Neural cell (in vitro differentiated cells): ENCODE measurements around the gene MXRA8. TPM values are rescaled to one million over a fixed set of nuclear protein-coding genes. Genes with fewer than 3 reads are reported as not detected.

Source experiments
- H2AFZ ChIP-seq: fragments of 200-600, 300-800 bp; sonication (generic), shearing (Covaris generic); 2 replicates; pipeline ENCODE4 v1.6.0; 2014; ENCODE audit warnings: low read depth, mild to moderate bottlenecking, antibody characterized with exemption, low read length, moderate library complexity
- H3F3A ChIP-seq: fragments of 200-600 bp; shearing (Covaris generic); 2 replicates; pipeline ENCODE4 v1.6.1; 2016; ENCODE audit warnings: mild to moderate bottlenecking, moderate library complexity, mixed read lengths, antibody characterized with exemption, low read length; ENCODE audit not compliant: insufficient read depth, poor library complexity, severe bottlenecking
- H3K27ac ChIP-seq: fragments of 200-600, 300-800 bp; sonication (generic), shearing (Covaris generic); 2 replicates; pipeline ENCODE4 v1.5.1; 2014; ENCODE audit warnings: mild to moderate bottlenecking, low read length, moderate library complexity
- H3K27me3 ChIP-seq: fragments of 300-800, 200-600 bp; sonication (generic), shearing (Covaris generic); 2 replicates; pipeline ENCODE4 v1.6.0; 2014; ENCODE audit warnings: mild to moderate bottlenecking, low read depth, low read length, moderate library complexity; ENCODE audit not compliant: insufficient read depth
- H3K36me3 ChIP-seq: fragments of 300-800, 200-600 bp; sonication (generic), shearing (Covaris generic); 2 replicates; pipeline ENCODE4 v1.5.1; 2014; ENCODE audit warnings: mild to moderate bottlenecking, antibody characterized with exemption, low read length, moderate library complexity; ENCODE audit not compliant: insufficient read depth
- H3K4me2 ChIP-seq: fragments of 300-800, 200-600 bp; sonication (generic), shearing (Covaris generic); 2 replicates; pipeline ENCODE4 v1.6.0; 2014; ENCODE audit warnings: mild to moderate bottlenecking, low read length
- H3K4me3 ChIP-seq: fragments of 300-800, 200-600 bp; sonication (generic), shearing (Covaris generic); 2 replicates; pipeline ENCODE4 v1.5.1; 2014; ENCODE audit warnings: mild to moderate bottlenecking, low read length, moderate library complexity
- H3K79me2 ChIP-seq: fragments of 200-600 bp; shearing (Covaris generic); replicated peaks from 2 replicates; pipeline ENCODE4 v1.6.0; 2014; ENCODE audit warnings: mild to moderate bottlenecking, low read length, moderate library complexity; ENCODE audit not compliant: insufficient read depth
- H3K9ac ChIP-seq: fragments of 300-800, 200-600 bp; sonication (generic), shearing (Covaris generic); 2 replicates; pipeline ENCODE4 v1.6.1; 2016; ENCODE audit warnings: mild to moderate bottlenecking, low read length, mixed read lengths
- H3K9me2 ChIP-seq: fragments of 200-600 bp; shearing (Covaris generic); 2 replicates; pipeline ENCODE4 v1.6.1; 2016; ENCODE audit warnings: mild to moderate bottlenecking, low read length, mixed read lengths; ENCODE audit not compliant: insufficient read depth
- H3K9me3 ChIP-seq: fragments of 200-600, 300-800 bp; sonication (generic), shearing (Covaris generic); 2 replicates; pipeline ENCODE4 v1.6.1; 2016; ENCODE audit warnings: mild to moderate bottlenecking, mixed run types, low read length, moderate library complexity, mixed read lengths
- H4K20me1 ChIP-seq: fragments of 200-600 bp; shearing (Covaris generic); 2 replicates; pipeline ENCODE4 v1.6.1; 2016; ENCODE audit warnings: mild to moderate bottlenecking, mixed run types; ENCODE audit not compliant: insufficient read depth
- CTCF ChIP-seq: fragments of 450-650 bp; IDR thresholded peaks from 2 replicates; pipeline ENCODE4 v1.5.1; 2014; ENCODE audit warnings: antibody characterized with exemption, mild to moderate bottlenecking, moderate library complexity; ENCODE audit not compliant: poor library complexity, severe bottlenecking
- EP300 ChIP-seq: fragments of 450-650 bp; conservative IDR thresholded peaks from 2 replicates; pipeline ENCODE4 v1.6.1; 2014; ENCODE audit warnings: antibody characterized with exemption, mild to moderate bottlenecking, moderate library complexity; ENCODE audit not compliant: poor library complexity, severe bottlenecking
- EZH2 ChIP-seq: fragments of 200-600, 300-800 bp; shearing (Covaris generic), sonication (generic); IDR thresholded peaks from 2 replicates; pipeline ENCODE4 v1.6.1; 2014; ENCODE audit warnings: antibody characterized with exemption, low read length, borderline replicate concordance, mild to moderate bottlenecking; ENCODE audit not compliant: insufficient read depth, poor library complexity, severe bottlenecking
- MXI1 ChIP-seq: fragments of 450-650 bp; conservative IDR thresholded peaks from 2 replicates; pipeline ENCODE4 v1.6.1; 2014; ENCODE audit warnings: antibody characterized with exemption, mild to moderate bottlenecking; ENCODE audit not compliant: poor library complexity, severe bottlenecking
- POLR2AphosphoS5 ChIP-seq: IDR thresholded peaks from 2 replicates; pipeline ENCODE4 v1.6.1; 2012
- RAD21 ChIP-seq: fragments of 450-650 bp; conservative IDR thresholded peaks from 2 replicates; pipeline ENCODE4 v1.6.1; 2014; ENCODE audit warnings: antibody characterized with exemption, mild to moderate bottlenecking, moderate library complexity
- REST ChIP-seq: IDR thresholded peaks from 2 replicates; pipeline ENCODE4 v1.6.1; 2012; ENCODE audit warnings: borderline replicate concordance
- SMC3 ChIP-seq: fragments of 450-650 bp; conservative IDR thresholded peaks from 2 replicates; pipeline ENCODE4 v1.6.1; 2014; ENCODE audit warnings: antibody characterized with exemption, mild to moderate bottlenecking, moderate library complexity; ENCODE audit not compliant: poor library complexity
- TAF1 ChIP-seq: IDR thresholded peaks from 2 replicates; pipeline ENCODE4 v1.6.1; 2012; ENCODE audit warnings: low read depth
- polyA plus RNA-seq: library from polyadenylated mRNA; depleted of rRNA; stranded (reverse); fragments of >200 nt; gene quantifications from 2 replicates; pipeline ENCODE4 v1.2.3, GENCODE V29; 2014

Gene MXRA8
- polyA plus RNA-seq, 1 donor from 2014 or later: 1.7 TPM

GRCh38 chr1:1332031-1332755 is 26.2 kb downstream of the MXRA8 start:
- Histone ChIP-seq H3K9me2 (no peaks in the 10 kb centered on the region), H2AFZ (no peak overlapping the region), H3K36me3 (no peaks in the 10 kb centered on the region), H3K27me3 (no peaks in the 10 kb centered on the region), H3K4me2 (no peak overlapping the region), H4K20me1 (no peaks in the 10 kb centered on the region), H3K4me3 (no peak overlapping the region), H3K9me3 (no peaks in the 10 kb centered on the region), H3F3A (no peaks in the 10 kb centered on the region), H3K27ac (no peak overlapping the region), H3K9ac (no peak overlapping the region), H3K79me2 (no peaks in the 10 kb centered on the region)
- TF ChIP-seq EP300 (no peak), CTCF (no peak), SMC3 (no peak)

- no peak within 1 kb of the TSS for H3K9ac ChIP-seq
- H4K20me1 ChIP-seq: no peaks in the 10 kb centered on the region
- no peaks in the 10 kb centered on the region for H3F3A ChIP-seq
- no peak within 1 kb of the TSS for H2AFZ ChIP-seq
- H3K4me2 ChIP-seq: no peak within 1 kb of the TSS
- H3K27me3 ChIP-seq: no peaks in the 10 kb centered on the region
- H3K9me3 ChIP-seq: no peaks in the 10 kb centered on the region
- TF ChIP-seq TAF1: no peak
- no peak for TF ChIP-seq EP300
- TF ChIP-seq EZH2: no peak
- TF ChIP-seq CTCF: no peak
- TF ChIP-seq REST: no peak
- TF ChIP-seq RAD21: no peak
- no peak for TF ChIP-seq SMC3
- no peak for TF ChIP-seq MXI1
- TF ChIP-seq POLR2AphosphoS5: no peak
- H3K9me2 ChIP-seq: no peaks in the 10 kb centered on the region
- H3K27ac ChIP-seq: no peak within 1 kb of the TSS
- H3K4me3 ChIP-seq: no peak within 1 kb of the TSS
- H3K79me2 ChIP-seq: peaks cover 2% of the 10 kb centered on the region
- H3K36me3 ChIP-seq: no peaks in the 10 kb centered on the region
Observed at GRCh38 chr1:1331068-1331965, 27.0 kb downstream of the MXRA8 start, which contains the start of gene TAS1R3. TSS of gene TAS1R3 (plus strand) at chr1:1331280. CDS start at chr1:1331346, 66 bp downstream.
